Testis (tissue), 2 donors: ENCODE results near the gene FSTL4.
"Not testable (repeated sequence)": the region's sequence is repeated elsewhere in the genome, so short reads cannot be mapped to it uniquely, and the experiment has no call there.

Experiments used
- POLR2A ChIP-seq: fragments of 450-650 bp; IDR thresholded peaks from one replicate; pipeline ENCODE4 v1.6.1; 2017; ENCODE audit warnings: antibody characterized with exemption, mild to moderate bottlenecking, moderate library complexity
- TF ChIP-seq, protein P1 (sequence below), 3 experiments: fragments of 450-650 bp in 2 of 3; fragments of 200-600 bp in 1 of 3; sonication (generic) in 1 of 3; IDR thresholded peaks; one replicate each; pipeline ENCODE4 v1.5.1; 2016 to 2019; ENCODE audit warnings: antibody characterized with exemption in 3 of 3, mild to moderate bottlenecking in 2 of 3, moderate library complexity in 1 of 3

DNA sequence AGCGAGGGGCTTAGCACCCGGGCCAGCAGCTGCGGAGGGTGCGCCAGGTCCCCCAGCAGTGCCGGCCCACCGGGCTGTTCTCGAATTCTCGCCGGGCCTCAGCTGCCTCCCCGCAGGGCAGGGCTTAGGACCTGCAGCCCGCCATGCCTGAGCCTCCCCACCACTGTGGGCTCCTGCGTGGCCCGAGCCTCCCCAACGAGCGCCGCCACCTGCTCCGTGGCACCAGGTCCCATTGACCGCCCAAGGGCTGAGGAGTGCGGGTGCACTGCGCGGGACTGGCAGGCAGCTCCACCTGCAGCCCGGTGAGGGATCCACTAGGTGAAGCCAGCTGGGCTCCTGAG is 217.9 kb downstream of the FSTL4 start:
- TF ChIP-seq, protein P1, sequence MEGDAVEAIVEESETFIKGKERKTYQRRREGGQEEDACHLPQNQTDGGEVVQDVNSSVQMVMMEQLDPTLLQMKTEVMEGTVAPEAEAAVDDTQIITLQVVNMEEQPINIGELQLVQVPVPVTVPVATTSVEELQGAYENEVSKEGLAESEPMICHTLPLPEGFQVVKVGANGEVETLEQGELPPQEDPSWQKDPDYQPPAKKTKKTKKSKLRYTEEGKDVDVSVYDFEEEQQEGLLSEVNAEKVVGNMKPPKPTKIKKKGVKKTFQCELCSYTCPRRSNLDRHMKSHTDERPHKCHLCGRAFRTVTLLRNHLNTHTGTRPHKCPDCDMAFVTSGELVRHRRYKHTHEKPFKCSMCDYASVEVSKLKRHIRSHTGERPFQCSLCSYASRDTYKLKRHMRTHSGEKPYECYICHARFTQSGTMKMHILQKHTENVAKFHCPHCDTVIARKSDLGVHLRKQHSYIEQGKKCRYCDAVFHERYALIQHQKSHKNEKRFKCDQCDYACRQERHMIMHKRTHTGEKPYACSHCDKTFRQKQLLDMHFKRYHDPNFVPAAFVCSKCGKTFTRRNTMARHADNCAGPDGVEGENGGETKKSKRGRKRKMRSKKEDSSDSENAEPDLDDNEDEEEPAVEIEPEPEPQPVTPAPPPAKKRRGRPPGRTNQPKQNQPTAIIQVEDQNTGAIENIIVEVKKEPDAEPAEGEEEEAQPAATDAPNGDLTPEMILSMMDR (IDR thresholded peaks at IDR 0.05), result not testable (repeated sequence)
- TF ChIP-seq POLR2A, result not testable (repeated sequence)
